ENCODE results near the gene STXBP6.

Gene STXBP6

GRCh38 chr14:24988760-24989159 lies 61.2 kb downstream of the STXBP6 start:
- no peak for TF ChIP-seq CTCF (IDR thresholded peaks at IDR 0.05; ENCODE audit: control insufficient read depth, insufficient read depth, low read depth, low read length, missing control alignments)
- no peak for DNase-seq (ENCODE audit: low read depth)
- H3K4me3 ChIP-seq (ENCODE audit: control insufficient read depth, low read depth, low read length): no peak overlapping the region

GRCh38 chr14:24986206-24986893 lies 63.6 kb downstream of the STXBP6 start:
- no peak for TF ChIP-seq CTCF (IDR thresholded peaks at IDR 0.05; ENCODE audit: control insufficient read depth, insufficient read depth, low read depth, low read length, missing control alignments)
- no peak for DNase-seq (ENCODE audit: low read depth)
- H3K4me3 ChIP-seq (ENCODE audit: control insufficient read depth, low read depth, low read length): no peak overlapping the region

- no peak overlapping the region for H3K4me3 ChIP-seq (ENCODE audit: control insufficient read depth, low read depth, low read length)
- no peak for DNase-seq (ENCODE audit: low read depth)
- TF ChIP-seq CTCF (IDR thresholded peaks at IDR 0.05; ENCODE audit: control insufficient read depth, insufficient read depth, low read depth, low read length, missing control alignments): no peak
Observed at GRCh38 chr14:24984846-24985589, 64.9 kb downstream of the STXBP6 start.

GRCh38 chr14:24982472-24983155 lies 67.3 kb downstream of the STXBP6 start:
- H3K4me3 ChIP-seq (ENCODE audit: control insufficient read depth, low read depth, low read length): no peak overlapping the region
- DNase-seq (ENCODE audit: low read depth): no peak
- no peak for TF ChIP-seq CTCF (IDR thresholded peaks at IDR 0.05; ENCODE audit: control insufficient read depth, insufficient read depth, low read depth, low read length, missing control alignments)

GRCh38 chr14:24979725-24980239 lies 70.2 kb downstream of the STXBP6 start:
- no peak for TF ChIP-seq CTCF (IDR thresholded peaks at IDR 0.05; ENCODE audit: control insufficient read depth, insufficient read depth, low read depth, low read length, missing control alignments)
- no peak for DNase-seq (ENCODE audit: low read depth)
- H3K4me3 ChIP-seq (ENCODE audit: control insufficient read depth, low read depth, low read length): no peak overlapping the region

GRCh38 chr14:24978862-24979724 lies 70.9 kb downstream of the STXBP6 start:
- no peak for TF ChIP-seq CTCF (IDR thresholded peaks at IDR 0.05; ENCODE audit: control insufficient read depth, insufficient read depth, low read depth, low read length, missing control alignments)
- no peak overlapping the region for H3K4me3 ChIP-seq (ENCODE audit: control insufficient read depth, low read depth, low read length)
- no peak for DNase-seq (ENCODE audit: low read depth)
